ENCODE data around the gene RNF225. TPM values are rescaled to one million over a fixed set of nuclear protein-coding genes. Genes with fewer than 3 reads are reported as not detected.

Gene RNF225
- total and polyA plus RNA-seq, 2 experiments from 2014 or later: not detected

- WGBS (ENCODE audit: low lambda C conversion rate, missing lambda C conversion rate): 100% methylated on average over 1 of the region's 3 CpGs
- peaks cover 14% of the 10 kb centered on the region for H3K4me1 ChIP-seq (ENCODE audit: insufficient read depth)
- no peaks in the 10 kb centered on the region for H3K36me3 ChIP-seq (replicated peaks; ENCODE audit: insufficient read depth, low read depth)
- H3K9me3 ChIP-seq (ENCODE audit: low read depth): no peaks in the 10 kb centered on the region
- peaks cover 8% of the 10 kb centered on the region for H3K27me3 ChIP-seq
- H3K4me2 ChIP-seq: no peak overlapping the region
- H3K79me2 ChIP-seq: peaks cover 13% of the 10 kb centered on the region
- no peaks in the 10 kb centered on the region for H3K9me2 ChIP-seq (replicated peaks; ENCODE audit: insufficient read depth)
- no peak for DNase-seq (ENCODE audit: low spot score)
- no peaks in the 10 kb centered on the region for H4K20me1 ChIP-seq (ENCODE audit: insufficient read depth, poor library complexity, severe bottlenecking)
- H2AFZ ChIP-seq: no peak overlapping the region
- H3K27ac ChIP-seq: no peak overlapping the region
- TF ChIP-seq EZH2phosphoT487 (IDR thresholded peaks at IDR 0.05; ENCODE audit: low read depth, severe bottlenecking, unreplicated experiment) (no peak), CTCF (IDR thresholded peaks at IDR 0.05; ENCODE audit: poor library complexity) (no peak), EZH2 (IDR thresholded peaks at IDR 0.05; ENCODE audit: borderline replicate concordance) (no peak)
- no peak overlapping the region for H3K4me3 ChIP-seq
These were observed 4.4 kb downstream of the RNF225 start for GRCh38 chr19:58399903-58400302.

GRCh38 chr19:58400316-58400915 lies 5.0 kb downstream of the RNF225 start:
- 85% methylated on average over 18 of the region's 18 CpGs for WGBS (ENCODE audit: low lambda C conversion rate, missing lambda C conversion rate)
- H4K20me1 ChIP-seq (ENCODE audit: insufficient read depth, poor library complexity, severe bottlenecking): no peaks in the 10 kb centered on the region

GRCh38 chr19:58400916-58401839 lies 5.7 kb downstream of the RNF225 start:
- Histone ChIP-seq H2AFZ (peak overlapping the region; percentile 27), H3K4me2 (peak overlapping the region; percentile 81), H3K4me3 (peak overlapping the region; percentile 41), H3K36me3 (replicated peaks; ENCODE audit: insufficient read depth, low read depth) (no peaks in the 10 kb centered on the region), H3K27me3 (peaks cover 8% of the 10 kb centered on the region), H3K27ac (peak overlapping the region; percentile 59), H3K9me2 (replicated peaks; ENCODE audit: insufficient read depth) (no peaks in the 10 kb centered on the region), H3K79me2 (peaks cover 13% of the 10 kb centered on the region), H4K20me1 (ENCODE audit: insufficient read depth, poor library complexity, severe bottlenecking) (no peaks in the 10 kb centered on the region), H3K9me3 (ENCODE audit: low read depth) (no peaks in the 10 kb centered on the region), H3K4me1 (ENCODE audit: insufficient read depth) (peaks cover 9% of the 10 kb centered on the region)
- 5% methylated on average over 77 of the region's 80 CpGs for WGBS (ENCODE audit: low lambda C conversion rate, missing lambda C conversion rate)
- peak; percentile 13 for TF ChIP-seq CTCF (IDR thresholded peaks at IDR 0.05; ENCODE audit: poor library complexity)
- no peak for TF ChIP-seq EZH2phosphoT487 (IDR thresholded peaks at IDR 0.05; ENCODE audit: low read depth, severe bottlenecking, unreplicated experiment)
- DNase-seq (ENCODE audit: low spot score): peak; percentile 100

More at GRCh38 chr19:58400316-58400915, 5.0 kb downstream of the RNF225 start:
- no peak for DNase-seq (ENCODE audit: low spot score)
- Histone ChIP-seq H3K4me3 (no peak overlapping the region), H3K79me2 (peaks cover 13% of the 10 kb centered on the region), H3K36me3 (replicated peaks; ENCODE audit: insufficient read depth, low read depth) (no peaks in the 10 kb centered on the region), H3K9me2 (replicated peaks; ENCODE audit: insufficient read depth) (no peaks in the 10 kb centered on the region), H3K4me2 (peak overlapping the region; percentile 81), H3K27me3 (peaks cover 8% of the 10 kb centered on the region), H3K27ac (no peak overlapping the region), H2AFZ (peak overlapping the region; percentile 27), H3K4me1 (ENCODE audit: insufficient read depth) (peaks cover 14% of the 10 kb centered on the region), H3K9me3 (ENCODE audit: low read depth) (no peaks in the 10 kb centered on the region)
- TF ChIP-seq EZH2 (IDR thresholded peaks at IDR 0.05; ENCODE audit: borderline replicate concordance): no peak
- no peak for TF ChIP-seq CTCF (IDR thresholded peaks at IDR 0.05; ENCODE audit: poor library complexity)
- no peak for TF ChIP-seq EZH2phosphoT487 (IDR thresholded peaks at IDR 0.05; ENCODE audit: low read depth, severe bottlenecking, unreplicated experiment)

All from hepatocyte (in vitro differentiated cells).